ENCODE measurements around the gene RRP1B. TPM values are rescaled to one million over a fixed set of nuclear protein-coding genes. Genes with fewer than 3 reads are reported as not detected.
A peak's percentile ranks its signal among the peaks of the same experiment; 100 is the strongest.

Gene RRP1B
- total and polyA plus RNA-seq, 2 of the 13 experiments (the other 11 are each of a cell fraction or from before 2014, with no cell fraction given): 16.3 to 46.2 TPM

DNA sequence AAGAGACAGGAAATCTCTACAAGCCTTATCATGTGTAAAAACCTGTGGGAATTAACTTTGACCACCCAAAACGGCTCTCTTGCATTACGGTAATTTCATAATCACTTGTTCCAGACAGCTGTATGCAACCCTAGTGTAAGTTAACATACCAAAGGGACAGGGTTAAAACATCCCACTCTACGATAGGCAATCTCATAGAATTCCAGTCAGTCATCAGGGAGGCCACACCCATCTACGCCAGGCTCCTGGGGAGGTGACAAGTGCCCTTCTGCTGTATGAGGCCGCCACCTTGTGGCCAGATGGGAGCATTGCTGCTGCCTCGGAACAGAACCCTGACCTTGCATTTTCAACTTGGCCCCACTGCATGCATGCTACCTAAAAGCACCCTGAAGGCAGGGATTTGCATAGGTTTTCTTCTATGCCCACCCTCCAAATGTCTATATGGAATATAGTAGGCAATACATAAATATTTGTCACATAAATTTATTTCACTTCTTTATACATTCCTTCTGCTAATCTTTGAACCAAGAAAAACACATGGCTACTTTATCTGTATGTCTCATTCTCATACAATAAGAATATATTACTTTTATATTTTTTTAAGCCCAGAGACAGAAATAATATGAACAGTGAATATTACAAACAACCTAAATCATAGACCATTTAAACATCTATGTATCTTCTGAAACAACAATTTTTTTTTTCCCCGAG, 12.7 kb upstream of the RRP1B start (continued):
- TF ChIP-seq, protein P1, sequence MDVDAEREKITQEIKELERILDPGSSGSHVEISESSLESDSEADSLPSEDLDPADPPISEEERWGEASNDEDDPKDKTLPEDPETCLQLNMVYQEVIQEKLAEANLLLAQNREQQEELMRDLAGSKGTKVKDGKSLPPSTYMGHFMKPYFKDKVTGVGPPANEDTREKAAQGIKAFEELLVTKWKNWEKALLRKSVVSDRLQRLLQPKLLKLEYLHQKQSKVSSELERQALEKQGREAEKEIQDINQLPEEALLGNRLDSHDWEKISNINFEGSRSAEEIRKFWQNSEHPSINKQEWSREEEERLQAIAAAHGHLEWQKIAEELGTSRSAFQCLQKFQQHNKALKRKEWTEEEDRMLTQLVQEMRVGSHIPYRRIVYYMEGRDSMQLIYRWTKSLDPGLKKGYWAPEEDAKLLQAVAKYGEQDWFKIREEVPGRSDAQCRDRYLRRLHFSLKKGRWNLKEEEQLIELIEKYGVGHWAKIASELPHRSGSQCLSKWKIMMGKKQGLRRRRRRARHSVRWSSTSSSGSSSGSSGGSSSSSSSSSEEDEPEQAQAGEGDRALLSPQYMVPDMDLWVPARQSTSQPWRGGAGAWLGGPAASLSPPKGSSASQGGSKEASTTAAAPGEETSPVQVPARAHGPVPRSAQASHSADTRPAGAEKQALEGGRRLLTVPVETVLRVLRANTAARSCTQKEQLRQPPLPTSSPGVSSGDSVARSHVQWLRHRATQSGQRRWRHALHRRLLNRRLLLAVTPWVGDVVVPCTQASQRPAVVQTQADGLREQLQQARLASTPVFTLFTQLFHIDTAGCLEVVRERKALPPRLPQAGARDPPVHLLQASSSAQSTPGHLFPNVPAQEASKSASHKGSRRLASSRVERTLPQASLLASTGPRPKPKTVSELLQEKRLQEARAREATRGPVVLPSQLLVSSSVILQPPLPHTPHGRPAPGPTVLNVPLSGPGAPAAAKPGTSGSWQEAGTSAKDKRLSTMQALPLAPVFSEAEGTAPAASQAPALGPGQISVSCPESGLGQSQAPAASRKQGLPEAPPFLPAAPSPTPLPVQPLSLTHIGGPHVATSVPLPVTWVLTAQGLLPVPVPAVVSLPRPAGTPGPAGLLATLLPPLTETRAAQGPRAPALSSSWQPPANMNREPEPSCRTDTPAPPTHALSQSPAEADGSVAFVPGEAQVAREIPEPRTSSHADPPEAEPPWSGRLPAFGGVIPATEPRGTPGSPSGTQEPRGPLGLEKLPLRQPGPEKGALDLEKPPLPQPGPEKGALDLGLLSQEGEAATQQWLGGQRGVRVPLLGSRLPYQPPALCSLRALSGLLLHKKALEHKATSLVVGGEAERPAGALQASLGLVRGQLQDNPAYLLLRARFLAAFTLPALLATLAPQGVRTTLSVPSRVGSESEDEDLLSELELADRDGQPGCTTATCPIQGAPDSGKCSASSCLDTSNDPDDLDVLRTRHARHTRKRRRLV (CRISPR knock-in tag; IDR thresholded peaks at IDR 0.05): no peak
- TF ChIP-seq BRD4 (CRISPR knock-in tag; IDR thresholded peaks at IDR 0.05): no peak
- TF ChIP-seq SMC3 (IDR thresholded peaks at IDR 0.05; ENCODE audit: low read length): peak; percentile 97
- TF ChIP-seq KLF12 (CRISPR knock-in tag; IDR thresholded peaks at IDR 0.05; ENCODE audit: borderline replicate concordance): peak; percentile 98
- TF ChIP-seq MTF1 (CRISPR knock-in tag; IDR thresholded peaks at IDR 0.05): no peak
- TF ChIP-seq, protein P2, sequence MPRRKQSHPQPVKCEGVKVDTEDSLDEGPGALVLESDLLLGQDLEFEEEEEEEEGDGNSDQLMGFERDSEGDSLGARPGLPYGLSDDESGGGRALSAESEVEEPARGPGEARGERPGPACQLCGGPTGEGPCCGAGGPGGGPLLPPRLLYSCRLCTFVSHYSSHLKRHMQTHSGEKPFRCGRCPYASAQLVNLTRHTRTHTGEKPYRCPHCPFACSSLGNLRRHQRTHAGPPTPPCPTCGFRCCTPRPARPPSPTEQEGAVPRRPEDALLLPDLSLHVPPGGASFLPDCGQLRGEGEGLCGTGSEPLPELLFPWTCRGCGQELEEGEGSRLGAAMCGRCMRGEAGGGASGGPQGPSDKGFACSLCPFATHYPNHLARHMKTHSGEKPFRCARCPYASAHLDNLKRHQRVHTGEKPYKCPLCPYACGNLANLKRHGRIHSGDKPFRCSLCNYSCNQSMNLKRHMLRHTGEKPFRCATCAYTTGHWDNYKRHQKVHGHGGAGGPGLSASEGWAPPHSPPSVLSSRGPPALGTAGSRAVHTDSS (CRISPR knock-in tag; conservative IDR thresholded peaks at IDR 0.05): no peak
- no peak for TF ChIP-seq CHD4 (IDR thresholded peaks at IDR 0.05; ENCODE audit: borderline replicate concordance, low read length)
- TF ChIP-seq ZMYM4 (CRISPR knock-in tag; IDR thresholded peaks at IDR 0.05): peak; percentile 70
- TF ChIP-seq CBFB (CRISPR knock-in tag; IDR thresholded peaks at IDR 0.05): 0 out of 2 replicates have a peak, but pooled peaks have one; percentile 48
- TF ChIP-seq, protein P3, sequence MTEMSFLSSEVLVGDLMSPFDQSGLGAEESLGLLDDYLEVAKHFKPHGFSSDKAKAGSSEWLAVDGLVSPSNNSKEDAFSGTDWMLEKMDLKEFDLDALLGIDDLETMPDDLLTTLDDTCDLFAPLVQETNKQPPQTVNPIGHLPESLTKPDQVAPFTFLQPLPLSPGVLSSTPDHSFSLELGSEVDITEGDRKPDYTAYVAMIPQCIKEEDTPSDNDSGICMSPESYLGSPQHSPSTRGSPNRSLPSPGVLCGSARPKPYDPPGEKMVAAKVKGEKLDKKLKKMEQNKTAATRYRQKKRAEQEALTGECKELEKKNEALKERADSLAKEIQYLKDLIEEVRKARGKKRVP (CRISPR knock-in tag; IDR thresholded peaks at IDR 0.05): peak in 1 of 2 experiments; percentile 46; a peak in 1 of 4 replicates
- TF ChIP-seq SP5 (CRISPR knock-in tag; IDR thresholded peaks at IDR 0.05; ENCODE audit: borderline replicate concordance, low read depth): peak; percentile 52
- no peak for TF ChIP-seq ZNF569 (CRISPR knock-in tag; IDR thresholded peaks at IDR 0.05; ENCODE audit: borderline replicate concordance)
- no peak for TF ChIP-seq ZC3H13 (CRISPR knock-in tag; IDR thresholded peaks at IDR 0.05)
- TF ChIP-seq RARA (CRISPR knock-in tag; IDR thresholded peaks at IDR 0.05): 0 out of 2 replicates have a peak, but pooled peaks have one; percentile 25
- no peak for TF ChIP-seq ZNF343 (CRISPR knock-in tag; IDR thresholded peaks at IDR 0.05)
- TF ChIP-seq KLF15 (CRISPR knock-in tag; IDR thresholded peaks at IDR 0.05; ENCODE audit: borderline replicate concordance): no peak
- TF ChIP-seq, protein P4, sequence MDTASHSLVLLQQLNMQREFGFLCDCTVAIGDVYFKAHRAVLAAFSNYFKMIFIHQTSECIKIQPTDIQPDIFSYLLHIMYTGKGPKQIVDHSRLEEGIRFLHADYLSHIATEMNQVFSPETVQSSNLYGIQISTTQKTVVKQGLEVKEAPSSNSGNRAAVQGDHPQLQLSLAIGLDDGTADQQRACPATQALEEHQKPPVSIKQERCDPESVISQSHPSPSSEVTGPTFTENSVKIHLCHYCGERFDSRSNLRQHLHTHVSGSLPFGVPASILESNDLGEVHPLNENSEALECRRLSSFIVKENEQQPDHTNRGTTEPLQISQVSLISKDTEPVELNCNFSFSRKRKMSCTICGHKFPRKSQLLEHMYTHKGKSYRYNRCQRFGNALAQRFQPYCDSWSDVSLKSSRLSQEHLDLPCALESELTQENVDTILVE (CRISPR knock-in tag; IDR thresholded peaks at IDR 0.05): peak; percentile 69; the same call in 1 of the 2 replicates
- no peak for TF ChIP-seq HDAC6 (IDR thresholded peaks at IDR 0.05; ENCODE audit: low read depth, low read length)
- peak; percentile 60 for TF ChIP-seq SKI (IDR thresholded peaks at IDR 0.05; ENCODE audit: partially characterized antibody)
- TF ChIP-seq, protein P5, sequence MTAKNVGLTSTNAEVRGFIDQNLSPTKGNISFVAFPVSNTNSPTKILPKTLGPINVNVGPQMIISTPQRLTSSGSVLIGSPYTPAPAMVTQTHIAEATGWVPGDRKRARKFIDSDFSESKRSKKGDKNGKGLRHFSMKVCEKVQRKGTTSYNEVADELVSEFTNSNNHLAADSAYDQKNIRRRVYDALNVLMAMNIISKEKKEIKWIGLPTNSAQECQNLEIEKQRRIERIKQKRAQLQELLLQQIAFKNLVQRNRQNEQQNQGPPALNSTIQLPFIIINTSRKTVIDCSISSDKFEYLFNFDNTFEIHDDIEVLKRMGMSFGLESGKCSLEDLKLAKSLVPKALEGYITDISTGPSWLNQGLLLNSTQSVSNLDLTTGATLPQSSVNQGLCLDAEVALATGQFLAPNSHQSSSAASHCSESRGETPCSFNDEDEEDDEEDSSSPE (CRISPR knock-in tag; IDR thresholded peaks at IDR 0.05): no peak
- TF ChIP-seq DMAP1 (CRISPR knock-in tag; IDR thresholded peaks at IDR 0.05): peak; percentile 55; the same call in 1 of the 2 replicates
